ENCODE data around the gene ADCYAP1. TPM values are rescaled to one million over a fixed set of nuclear protein-coding genes. Genes with fewer than 3 reads are reported as not detected.

The ADCYAP1 gene
- total RNA-seq: not detected in 2 replicates

GRCh38 chr18:904218-905090, at the start of gene ADCYAP1:
Gene ADCYAP1, plus strand, starts transcription at chr18:904871. Its CDS starts 516 bp downstream, at chr18:905387.

Other genes with a start within 250 kb of the ADCYAP1 start
- gene TYMS, start 247.2 kb upstream of the ADCYAP1 start, total RNA-seq: 18.0 and 49.2 TPM in 2 replicates
- 31.5 and 32.5 TPM in 2 replicates for gene ENOSF1, start 192.2 kb upstream of the ADCYAP1 start, total RNA-seq
- 107 and 154 TPM in 2 replicates for gene YES1, start 92.6 kb upstream of the ADCYAP1 start, total RNA-seq

All from uterine smooth muscle cell (primary cell).